HTERT RPE-1 (cell line): ENCODE data around the gene MS4A8.

ENCODE experiments used
- in situ Hi-C: fragments of 300-500 bp; cut with MboI; formaldehyde crosslinking; loops from 4 replicates; pipeline ENCODE4 v1.14.3; 2020; ENCODE audit warnings: low sequenced_read_pairs

Gene MS4A8

DNA sequence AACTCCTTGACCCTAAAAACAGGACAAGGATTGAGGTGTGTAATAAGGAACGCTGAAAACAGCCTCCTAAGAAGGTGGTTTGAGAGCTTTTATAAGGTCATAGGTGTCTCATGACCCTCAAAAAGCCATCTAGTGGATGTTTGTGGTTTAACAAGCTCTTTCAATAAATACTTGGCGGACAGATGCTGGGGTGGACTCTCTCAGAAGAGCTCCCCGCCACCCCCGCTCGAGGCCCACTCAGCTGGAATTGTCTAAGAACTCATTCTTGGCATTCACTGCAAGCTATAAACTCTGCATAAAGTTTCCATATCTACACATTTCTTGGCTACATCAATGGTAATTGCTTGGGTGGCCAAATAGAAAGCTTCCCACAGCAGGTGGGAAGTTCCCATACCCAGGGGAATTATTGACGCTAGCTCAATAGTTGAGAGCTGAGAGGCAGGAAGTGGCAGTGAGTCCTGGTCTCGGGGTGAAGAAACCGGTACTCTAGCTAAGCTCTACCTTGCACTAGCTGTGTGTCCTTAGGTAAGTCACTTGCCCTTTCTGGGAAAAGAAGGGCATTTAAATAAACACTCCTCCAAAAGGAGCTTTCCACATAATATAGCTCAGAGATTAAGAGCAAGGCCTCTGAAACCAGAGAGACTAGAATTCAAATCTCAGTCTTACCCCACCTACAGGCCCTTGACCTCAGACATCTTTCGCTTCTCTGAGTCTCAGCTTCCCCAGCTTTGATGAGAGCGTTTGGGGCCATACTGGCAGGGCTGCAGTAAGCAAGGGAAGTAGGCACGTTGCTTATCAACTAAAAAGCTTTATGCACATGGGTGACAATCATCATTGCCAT is 63.7 kb downstream of the MS4A8 start:
- in situ Hi-C loops: no loop called here

DNA sequence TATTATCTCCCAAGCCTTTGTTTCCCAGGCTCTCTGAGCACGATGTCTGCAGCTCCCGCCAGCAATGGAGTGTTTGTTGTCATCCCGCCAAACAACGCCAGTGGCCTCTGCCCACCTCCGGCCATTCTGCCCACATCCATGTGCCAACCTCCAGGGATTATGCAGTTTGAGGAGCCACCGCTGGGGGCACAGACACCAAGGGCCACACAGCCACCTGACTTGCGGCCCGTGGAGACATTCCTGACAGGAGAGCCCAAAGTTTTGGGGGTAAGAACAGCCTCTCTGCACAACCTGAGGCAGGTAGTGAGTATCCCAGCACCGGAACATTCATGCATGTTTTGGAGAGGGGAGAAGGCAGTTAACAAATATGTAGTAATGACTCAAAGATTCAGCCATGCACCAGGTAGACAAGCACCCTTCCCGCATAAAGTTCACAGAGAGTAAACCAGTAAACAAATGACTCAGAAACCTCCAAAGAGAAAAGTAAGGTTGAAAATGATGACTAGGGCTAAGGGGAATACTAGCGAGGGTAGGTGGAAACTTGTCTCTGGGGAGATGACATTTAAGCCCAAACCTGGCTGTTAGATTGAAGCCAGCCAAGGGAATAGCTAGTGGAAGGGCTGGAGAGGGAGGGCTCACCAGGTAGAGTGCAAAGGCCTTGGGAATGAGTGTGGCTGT is 64.4 kb downstream of the MS4A8 start:
- in situ Hi-C loops: no loop called here

DNA sequence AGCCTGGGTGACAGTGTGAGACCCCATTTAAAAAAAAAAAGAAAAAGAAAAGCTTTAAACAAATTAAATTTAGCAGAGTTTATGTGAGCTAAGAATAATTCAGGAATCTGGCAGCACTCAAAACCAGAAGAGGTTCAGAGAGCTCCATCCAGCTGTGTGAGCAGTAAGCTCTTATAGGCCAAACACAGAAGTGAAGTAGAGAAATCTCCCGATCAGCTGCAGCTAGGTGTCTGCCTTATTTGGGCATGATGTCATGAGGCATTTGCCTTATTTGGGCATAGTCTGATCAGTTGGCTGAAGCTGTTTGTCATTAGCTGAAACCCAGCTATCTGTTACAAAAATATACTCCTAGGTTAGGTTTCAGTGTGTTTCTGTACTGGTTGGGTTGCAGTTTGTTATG is 65.5 kb downstream of the MS4A8 start:
- in situ Hi-C loops: no loop called here

DNA sequence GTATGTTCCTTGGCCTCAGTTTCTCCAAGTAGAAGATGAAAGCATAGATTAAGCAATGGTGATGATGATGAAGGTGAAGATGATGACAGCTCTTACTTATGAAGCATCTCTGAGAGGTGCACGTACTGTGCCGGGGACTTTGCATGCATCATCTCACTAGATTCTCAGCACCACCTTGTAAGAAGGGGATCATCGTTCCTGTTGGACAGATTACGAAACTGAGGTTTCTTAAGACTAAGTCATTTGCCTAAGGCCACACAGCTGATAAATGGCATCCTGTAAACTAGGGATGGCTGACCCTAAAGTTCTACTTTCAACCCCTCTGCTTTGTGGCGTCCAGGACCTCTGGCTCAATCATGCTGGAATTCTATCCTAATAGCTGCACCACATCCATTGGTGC is 65.9 kb downstream of the MS4A8 start:
- in situ Hi-C loops: no loop called here
